GM12865 (cell line): Measurements from ENCODE around the gene SYT13.

Experiments used
- DNase-seq: peaks from one replicate; pipeline ENCODE4 v3.0.0; 2010; ENCODE audit warnings: low read depth
- H3K4me3 ChIP-seq: 2 replicates; pipeline ENCODE4 v1.5.1; 2011; ENCODE audit warnings: mild to moderate bottlenecking, low read depth, low read length, control low read depth
- CTCF ChIP-seq: IDR thresholded peaks from 2 replicates; pipeline ENCODE4 v1.5.1; 2011; ENCODE audit warnings: low read length, control low read depth, low read depth, inconsistent platforms; ENCODE audit not compliant: insufficient read depth; ENCODE audit errors: missing control alignments

SYT13 gene

GRCh38 chr11:45209000-45209879 is 76.9 kb downstream of the SYT13 start:
- DNase-seq = no peak
- no peak overlapping the region for H3K4me3 ChIP-seq
- TF ChIP-seq CTCF = no peak

GRCh38 chr11:45208135-45208534 is 78.0 kb downstream of the SYT13 start:
- DNase-seq = no peak
- no peak overlapping the region for H3K4me3 ChIP-seq
- no peak for TF ChIP-seq CTCF

- TF ChIP-seq CTCF = no peak
Measured at GRCh38 chr11:45205978-45206377, 80.2 kb downstream of the SYT13 start.

GRCh38 chr11:45204761-45205160 is 81.4 kb downstream of the SYT13 start:
- no peak for DNase-seq

More at GRCh38 chr11:45205978-45206377, 80.2 kb downstream of the SYT13 start:
- no peak for DNase-seq
- H3K4me3 ChIP-seq = no peak overlapping the region

GRCh38 chr11:45193695-45194094 is 92.4 kb downstream of the SYT13 start:
- no peak overlapping the region for H3K4me3 ChIP-seq
- TF ChIP-seq CTCF = no peak
- no peak for DNase-seq

More at GRCh38 chr11:45204761-45205160, 81.4 kb downstream of the SYT13 start:
- no peak for TF ChIP-seq CTCF
- no peak overlapping the region for H3K4me3 ChIP-seq
